Osteocyte (in vitro differentiated cells): Measurements from ENCODE around the gene GUK1. TPM values are rescaled to one million over a fixed set of nuclear protein-coding genes. Genes with fewer than 3 reads are reported as not detected.

Source experiments
- DNase-seq: peaks from one replicate; pipeline ENCODE4 v3.0.0; 2021; ENCODE audit warnings: mixed read lengths; ENCODE audit not compliant: unreplicated experiment; ENCODE audit errors: extremely low spot score
- H3K27ac Mint-ChIP-seq: one replicate; pipeline ENCODE4 v1.8.0; 2021; ENCODE audit warnings: mild to moderate bottlenecking, mixed read lengths; ENCODE audit not compliant: unreplicated experiment
- H3K27me3 Mint-ChIP-seq: one replicate; pipeline ENCODE4 v1.8.0; 2021; ENCODE audit warnings: mixed read lengths; ENCODE audit not compliant: unreplicated experiment
- H3K36me3 Mint-ChIP-seq: one replicate; pipeline ENCODE4 v1.8.0; 2021; ENCODE audit warnings: mixed read lengths; ENCODE audit not compliant: unreplicated experiment
- H3K4me1 Mint-ChIP-seq: one replicate; pipeline ENCODE4 v1.8.0; 2021; ENCODE audit warnings: mixed read lengths; ENCODE audit not compliant: unreplicated experiment
- H3K4me3 Mint-ChIP-seq: one replicate; pipeline ENCODE4 v1.8.0; 2021; ENCODE audit warnings: mild to moderate bottlenecking, moderate library complexity, mixed read lengths; ENCODE audit not compliant: unreplicated experiment
- H3K9me3 Mint-ChIP-seq: one replicate; pipeline ENCODE4 v1.8.0; 2021; ENCODE audit warnings: mixed read lengths; ENCODE audit not compliant: unreplicated experiment
- total RNA-seq: library from RNA; stranded (reverse); gene quantifications from 2 replicates; pipeline ENCODE4 v1.2.1, GENCODE V29; 2021
- TF ChIP-seq, protein P1 (sequence below): fragments of 200-600 bp; sonication (generic); IDR thresholded peaks from 2 replicates; pipeline ENCODE4 v1.5.0; 2021; ENCODE audit warnings: antibody characterized with exemption, mild to moderate bottlenecking, moderate library complexity

GUK1 gene
- total RNA-seq, 1 donor from 2014 or later: 166 TPM

DNA sequence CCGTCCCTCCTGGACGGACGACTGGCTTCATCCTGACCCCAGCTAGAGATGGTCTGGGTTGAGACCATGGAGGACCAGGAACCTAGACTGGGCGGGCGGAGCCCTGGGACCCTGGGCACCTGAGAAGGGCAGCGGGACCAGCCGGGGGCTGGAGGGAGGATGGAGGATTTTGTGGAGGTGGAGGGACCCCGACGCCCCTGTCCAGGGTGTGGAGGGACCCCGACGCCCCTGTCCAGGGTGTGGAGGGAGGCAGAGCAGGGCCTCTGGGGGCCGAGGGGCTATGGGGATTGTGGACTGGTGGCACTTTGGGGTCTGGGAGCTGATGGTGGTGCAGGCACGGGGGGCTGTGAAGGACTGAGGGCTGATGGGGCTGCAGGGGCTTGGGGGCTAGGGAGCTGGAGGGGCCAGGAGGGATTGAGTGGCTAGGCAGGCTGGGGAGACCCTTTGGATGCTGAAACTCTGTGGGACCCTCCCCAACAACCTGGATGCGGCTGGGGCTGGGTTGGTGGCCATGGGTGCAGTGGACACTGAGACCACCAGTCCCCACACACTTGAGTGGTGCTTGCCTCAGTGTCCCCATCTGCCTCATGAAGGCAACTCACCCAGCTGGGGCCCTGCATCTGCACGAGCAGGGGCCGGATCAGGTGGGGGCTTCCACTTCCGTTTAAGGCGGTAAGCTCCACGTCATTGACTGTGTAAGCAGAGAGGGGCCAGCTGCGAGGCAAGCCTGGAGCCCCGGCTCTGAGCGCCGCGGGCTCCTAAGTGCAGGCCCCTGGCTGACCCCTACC, 17.1 kb downstream of the GUK1 start:
- no peaks in the 10 kb centered on the region for H3K9me3 Mint-ChIP-seq
- TF ChIP-seq, protein P1, sequence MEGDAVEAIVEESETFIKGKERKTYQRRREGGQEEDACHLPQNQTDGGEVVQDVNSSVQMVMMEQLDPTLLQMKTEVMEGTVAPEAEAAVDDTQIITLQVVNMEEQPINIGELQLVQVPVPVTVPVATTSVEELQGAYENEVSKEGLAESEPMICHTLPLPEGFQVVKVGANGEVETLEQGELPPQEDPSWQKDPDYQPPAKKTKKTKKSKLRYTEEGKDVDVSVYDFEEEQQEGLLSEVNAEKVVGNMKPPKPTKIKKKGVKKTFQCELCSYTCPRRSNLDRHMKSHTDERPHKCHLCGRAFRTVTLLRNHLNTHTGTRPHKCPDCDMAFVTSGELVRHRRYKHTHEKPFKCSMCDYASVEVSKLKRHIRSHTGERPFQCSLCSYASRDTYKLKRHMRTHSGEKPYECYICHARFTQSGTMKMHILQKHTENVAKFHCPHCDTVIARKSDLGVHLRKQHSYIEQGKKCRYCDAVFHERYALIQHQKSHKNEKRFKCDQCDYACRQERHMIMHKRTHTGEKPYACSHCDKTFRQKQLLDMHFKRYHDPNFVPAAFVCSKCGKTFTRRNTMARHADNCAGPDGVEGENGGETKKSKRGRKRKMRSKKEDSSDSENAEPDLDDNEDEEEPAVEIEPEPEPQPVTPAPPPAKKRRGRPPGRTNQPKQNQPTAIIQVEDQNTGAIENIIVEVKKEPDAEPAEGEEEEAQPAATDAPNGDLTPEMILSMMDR: no peak
- H3K27me3 Mint-ChIP-seq: no peaks in the 10 kb centered on the region
- no peak overlapping the region for H3K4me3 Mint-ChIP-seq
- no peak overlapping the region for H3K27ac Mint-ChIP-seq
- no peaks in the 10 kb centered on the region for H3K36me3 Mint-ChIP-seq
- DNase-seq: no peak
- peaks cover 2% of the 10 kb centered on the region for H3K4me1 Mint-ChIP-seq

DNA sequence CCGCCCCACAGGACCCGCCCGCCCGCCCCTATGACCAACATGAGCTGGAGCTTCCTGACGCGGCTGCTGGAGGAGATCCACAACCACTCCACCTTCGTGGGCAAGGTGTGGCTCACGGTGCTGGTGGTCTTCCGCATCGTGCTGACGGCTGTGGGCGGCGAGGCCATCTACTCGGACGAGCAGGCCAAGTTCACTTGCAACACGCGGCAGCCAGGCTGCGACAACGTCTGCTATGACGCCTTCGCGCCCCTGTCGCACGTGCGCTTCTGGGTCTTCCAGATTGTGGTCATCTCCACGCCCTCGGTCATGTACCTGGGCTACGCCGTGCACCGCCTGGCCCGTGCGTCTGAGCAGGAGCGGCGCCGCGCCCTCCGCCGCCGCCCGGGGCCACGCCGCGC, 17.6 kb downstream of the GUK1 start:
- peaks cover 2% of the 10 kb centered on the region for H3K4me1 Mint-ChIP-seq
- H3K9me3 Mint-ChIP-seq: no peaks in the 10 kb centered on the region
- H3K4me3 Mint-ChIP-seq: no peak overlapping the region
- no peaks in the 10 kb centered on the region for H3K36me3 Mint-ChIP-seq
- no peak for DNase-seq
- no peak overlapping the region for H3K27ac Mint-ChIP-seq
- no peaks in the 10 kb centered on the region for H3K27me3 Mint-ChIP-seq
- TF ChIP-seq, protein P1: no peak

DNA sequence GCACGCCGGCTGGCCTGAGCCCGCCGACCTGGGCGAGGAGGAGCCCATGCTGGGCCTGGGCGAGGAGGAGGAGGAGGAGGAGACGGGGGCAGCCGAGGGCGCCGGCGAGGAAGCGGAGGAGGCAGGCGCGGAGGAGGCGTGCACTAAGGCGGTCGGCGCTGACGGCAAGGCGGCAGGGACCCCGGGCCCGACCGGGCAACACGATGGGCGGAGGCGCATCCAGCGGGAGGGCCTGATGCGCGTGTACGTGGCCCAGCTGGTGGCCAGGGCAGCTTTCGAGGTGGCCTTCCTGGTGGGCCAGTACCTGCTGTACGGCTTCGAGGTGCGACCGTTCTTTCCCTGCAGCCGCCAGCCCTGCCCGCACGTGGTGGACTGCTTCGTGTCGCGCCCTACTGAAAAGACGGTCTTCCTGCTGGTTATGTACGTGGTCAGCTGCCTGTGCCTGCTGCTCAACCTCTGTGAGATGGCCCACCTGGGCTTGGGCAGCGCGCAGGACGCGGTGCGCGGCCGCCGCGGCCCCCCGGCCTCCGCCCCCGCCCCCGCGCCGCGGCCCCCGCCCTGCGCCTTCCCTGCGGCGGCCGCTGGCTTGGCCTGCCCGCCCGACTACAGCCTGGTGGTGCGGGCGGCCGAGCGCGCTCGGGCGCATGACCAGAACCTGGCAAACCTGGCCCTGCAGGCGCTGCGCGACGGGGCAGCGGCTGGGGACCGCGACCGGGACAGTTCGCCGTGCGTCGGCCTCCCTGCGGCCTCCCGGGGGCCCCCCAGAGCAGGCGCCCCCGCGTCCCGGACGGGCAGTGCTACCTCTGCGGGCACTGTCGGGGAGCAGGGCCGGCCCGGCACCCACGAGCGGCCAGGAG, 18.3 kb downstream of the GUK1 start:
- Mint-ChIP-seq H3K4me3 (no peak overlapping the region), H3K27me3 (no peaks in the 10 kb centered on the region), H3K9me3 (no peaks in the 10 kb centered on the region), H3K27ac (no peak overlapping the region), H3K4me1 (peaks cover 2% of the 10 kb centered on the region), H3K36me3 (no peaks in the 10 kb centered on the region)
- no peak for DNase-seq
- TF ChIP-seq, protein P1: no peak

DNA sequence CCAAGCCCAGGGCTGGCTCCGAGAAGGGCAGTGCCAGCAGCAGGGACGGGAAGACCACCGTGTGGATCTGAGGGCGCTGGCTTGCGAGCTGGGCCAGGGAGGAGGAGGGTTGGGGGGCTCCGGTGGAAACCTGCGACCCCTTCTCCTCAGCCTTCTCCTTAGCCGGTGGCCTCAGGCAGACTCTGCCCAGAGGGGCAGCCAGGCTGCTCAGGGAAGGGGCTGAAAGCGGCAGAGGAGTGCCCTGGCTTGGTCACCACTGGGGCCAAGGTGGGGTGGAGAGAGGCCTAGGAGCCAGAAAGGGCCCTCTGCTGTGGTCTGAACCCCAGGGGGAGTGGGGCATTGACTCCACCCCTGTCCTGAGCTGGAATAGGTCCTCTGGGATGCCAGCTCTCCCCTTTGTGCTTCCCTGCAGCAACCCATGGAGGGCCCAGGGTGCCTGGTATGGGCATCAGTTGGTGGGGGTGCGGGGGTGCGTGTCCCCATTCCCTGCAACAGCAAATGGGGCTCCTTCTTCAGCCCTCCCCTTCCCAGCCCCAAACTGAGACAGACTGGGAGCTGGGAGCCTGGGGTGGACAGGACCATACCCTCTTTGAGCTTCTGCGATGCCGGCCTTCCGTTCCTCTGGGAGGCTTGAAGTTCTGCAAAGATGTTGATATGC, 19.1 kb downstream of the GUK1 start:
- DNase-seq: no peak
- Mint-ChIP-seq H3K27me3 (no peaks in the 10 kb centered on the region), H3K36me3 (no peaks in the 10 kb centered on the region), H3K27ac (no peak overlapping the region), H3K4me3 (no peak overlapping the region), H3K9me3 (no peaks in the 10 kb centered on the region), H3K4me1 (peaks cover 2% of the 10 kb centered on the region)
- TF ChIP-seq, protein P1: no peak
